GM12801 (cell line): ENCODE results near the gene SNX32.

ENCODE experiments used
- TF ChIP-seq, protein P1 (sequence below): IDR thresholded peaks from one replicate; pipeline ENCODE4 v1.5.1; 2011; ENCODE audit warnings: control low read depth; ENCODE audit not compliant: insufficient read length; ENCODE audit errors: extremely low read depth

The SNX32 gene

GRCh38 chr11:65899356-65900124, 65.8 kb downstream of the SNX32 start:
- TF ChIP-seq, protein P1, sequence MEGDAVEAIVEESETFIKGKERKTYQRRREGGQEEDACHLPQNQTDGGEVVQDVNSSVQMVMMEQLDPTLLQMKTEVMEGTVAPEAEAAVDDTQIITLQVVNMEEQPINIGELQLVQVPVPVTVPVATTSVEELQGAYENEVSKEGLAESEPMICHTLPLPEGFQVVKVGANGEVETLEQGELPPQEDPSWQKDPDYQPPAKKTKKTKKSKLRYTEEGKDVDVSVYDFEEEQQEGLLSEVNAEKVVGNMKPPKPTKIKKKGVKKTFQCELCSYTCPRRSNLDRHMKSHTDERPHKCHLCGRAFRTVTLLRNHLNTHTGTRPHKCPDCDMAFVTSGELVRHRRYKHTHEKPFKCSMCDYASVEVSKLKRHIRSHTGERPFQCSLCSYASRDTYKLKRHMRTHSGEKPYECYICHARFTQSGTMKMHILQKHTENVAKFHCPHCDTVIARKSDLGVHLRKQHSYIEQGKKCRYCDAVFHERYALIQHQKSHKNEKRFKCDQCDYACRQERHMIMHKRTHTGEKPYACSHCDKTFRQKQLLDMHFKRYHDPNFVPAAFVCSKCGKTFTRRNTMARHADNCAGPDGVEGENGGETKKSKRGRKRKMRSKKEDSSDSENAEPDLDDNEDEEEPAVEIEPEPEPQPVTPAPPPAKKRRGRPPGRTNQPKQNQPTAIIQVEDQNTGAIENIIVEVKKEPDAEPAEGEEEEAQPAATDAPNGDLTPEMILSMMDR: no peak

- TF ChIP-seq, protein P1: no peak
Observed at GRCh38 chr11:65900125-65900898, 66.5 kb downstream of the SNX32 start, which contains the start of gene FOSL1. Gene FOSL1 (minus strand): TSS chr11:65900388. CDS start chr11:65900339, 49 bp downstream.

GRCh38 chr11:65900899-65901180, 67.1 kb downstream of the SNX32 start:
- TF ChIP-seq, protein P1: no peak

DNA sequence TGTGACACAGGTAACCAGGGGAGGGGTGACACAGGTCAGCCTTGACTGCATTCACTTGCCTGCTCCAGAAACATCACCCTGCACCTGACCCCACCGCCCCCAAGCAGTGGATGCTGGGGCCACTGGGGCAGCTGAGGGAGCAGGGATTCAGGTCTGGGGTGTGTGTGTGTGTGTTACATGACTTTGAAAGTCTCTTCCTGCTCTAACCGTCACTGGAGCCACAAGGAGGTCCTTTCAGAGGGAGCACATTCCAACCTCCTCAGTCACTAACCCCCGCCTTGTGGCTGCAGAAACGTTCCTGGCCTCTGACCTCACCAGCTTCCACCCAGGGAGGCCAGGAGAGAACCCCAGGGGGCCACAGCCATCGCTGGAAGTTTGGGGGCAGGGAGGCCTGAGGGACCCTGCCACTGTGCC, 69.3 kb downstream of the SNX32 start:
- TF ChIP-seq, protein P1: no peak
